Gastroesophageal sphincter (tissue), 4 donors: ENCODE measurements around the gene ZBTB21. TPM values are rescaled to one million over a fixed set of nuclear protein-coding genes. Genes with fewer than 3 reads are reported as not detected.
"Not testable (repeated sequence)": the region's sequence is repeated elsewhere in the genome, so short reads cannot be mapped to it uniquely, and the experiment has no call there.

Experiments
- ATAC-seq: fragments of 150-250 bp; one replicate; pipeline ENCODE4 v1.9.1; 2016; ENCODE audit warnings: mild to moderate bottlenecking, moderate library complexity
- H3K27ac ChIP-seq, 4 donors: fragments of 200-600 bp; sonication (generic) in 3 of 4; 1 replicate in 3 of 4; 2 replicates in 1 of 4; pipeline ENCODE4 v1.5.1; 2016 to 2019
- H3K27me3 ChIP-seq: fragments of 200-600 bp; sonication (generic); one replicate; pipeline ENCODE4 v1.5.1; 2019
- H3K36me3 ChIP-seq, 2 donors: fragments of 200-600 bp; sonication (generic); one replicate each; pipeline ENCODE4 v1.5.1; 2019; ENCODE audit warnings: control low read depth in 1 of 2
- H3K4me1 ChIP-seq, 3 donors: fragments of 200-600 bp; sonication (generic); 1 replicate in 2 of 3; 2 replicates in 1 of 3; pipeline ENCODE4 v1.5.1; 2016 to 2019; ENCODE audit warnings: control low read depth in 2 of 3
- H3K4me3 ChIP-seq, 2 donors: fragments of 200-600 bp; sonication (generic); one replicate each; pipeline ENCODE4 v1.5.1; 2019; ENCODE audit warnings: mild to moderate bottlenecking in 1 of 2, moderate library complexity in 1 of 2
- H3K9me3 ChIP-seq, 3 donors: fragments of 200-600 bp; sonication (generic); one replicate each; pipeline ENCODE4 v1.5.1; 2017 to 2019; ENCODE audit warnings: control low read depth in 2 of 3
- EP300 ChIP-seq: sonication (generic); formaldehyde crosslinking; IDR thresholded peaks from one replicate; pipeline ENCODE4 v1.6.1; 2017; ENCODE audit warnings: antibody characterized with exemption, mild to moderate bottlenecking
- POLR2A ChIP-seq, 2 donors: fragments of 450-650 bp; IDR thresholded peaks; one replicate each; pipeline ENCODE4 v1.6.1; 2017; ENCODE audit warnings: antibody characterized with exemption in 2 of 2, mild to moderate bottlenecking in 2 of 2, moderate library complexity in 1 of 2
- POLR2AphosphoS5 ChIP-seq: sonication (generic); formaldehyde crosslinking; IDR thresholded peaks from one replicate; pipeline ENCODE4 v1.6.1; 2017; ENCODE audit warnings: antibody characterized with exemption
- WGBS, 2 donors: methylation state at CpG; one replicate each; pipeline ENCODE4 v1.1.5; 2018; ENCODE audit warnings: low coverage in 1 of 2; 5-methylcytosine and 5-hydroxymethylcytosine counted together
- total RNA-seq, 4 donors: library from RNA; depleted of rRNA; stranded (reverse); fragments of >200 nt; gene quantifications; one replicate each; pipeline ENCODE4 v1.1.0, GENCODE V29; 2016
- TF ChIP-seq, protein P1 (sequence below), 4 experiments: fragments of 200-600 bp in 2 of 4; fragments of 450-650 bp in 2 of 4; sonication (generic) in 1 of 4; IDR thresholded peaks; one replicate each; pipeline ENCODE4 v1.5.1; 2017 to 2019; ENCODE audit warnings: antibody characterized with exemption in 4 of 4, mild to moderate bottlenecking in 2 of 4, moderate library complexity in 2 of 4

ZBTB21 gene
- total RNA-seq, 4 donors from 2014 or later = 6.6 to 14.1 (median 9.4) TPM

GRCh38 chr21:42000908-42001307 lies 9.3 kb downstream of the ZBTB21 start:
- Histone ChIP-seq H3K27me3 (no peaks in the 10 kb centered on the region), H3K4me3 (no peak overlapping the region), H3K27ac (no peak overlapping the region), H3K36me3 (peaks cover 0 to 46% of the 10 kb centered on the region in 2 donors), H3K9me3 (no peaks in the 10 kb centered on the region), H3K4me1 (no peaks in the 10 kb centered on the region)
- TF ChIP-seq POLR2AphosphoS5 (no peak), EP300 (no peak), POLR2A (IDR thresholded peaks at IDR 0.05) (no peak)
- TF ChIP-seq, protein P1, sequence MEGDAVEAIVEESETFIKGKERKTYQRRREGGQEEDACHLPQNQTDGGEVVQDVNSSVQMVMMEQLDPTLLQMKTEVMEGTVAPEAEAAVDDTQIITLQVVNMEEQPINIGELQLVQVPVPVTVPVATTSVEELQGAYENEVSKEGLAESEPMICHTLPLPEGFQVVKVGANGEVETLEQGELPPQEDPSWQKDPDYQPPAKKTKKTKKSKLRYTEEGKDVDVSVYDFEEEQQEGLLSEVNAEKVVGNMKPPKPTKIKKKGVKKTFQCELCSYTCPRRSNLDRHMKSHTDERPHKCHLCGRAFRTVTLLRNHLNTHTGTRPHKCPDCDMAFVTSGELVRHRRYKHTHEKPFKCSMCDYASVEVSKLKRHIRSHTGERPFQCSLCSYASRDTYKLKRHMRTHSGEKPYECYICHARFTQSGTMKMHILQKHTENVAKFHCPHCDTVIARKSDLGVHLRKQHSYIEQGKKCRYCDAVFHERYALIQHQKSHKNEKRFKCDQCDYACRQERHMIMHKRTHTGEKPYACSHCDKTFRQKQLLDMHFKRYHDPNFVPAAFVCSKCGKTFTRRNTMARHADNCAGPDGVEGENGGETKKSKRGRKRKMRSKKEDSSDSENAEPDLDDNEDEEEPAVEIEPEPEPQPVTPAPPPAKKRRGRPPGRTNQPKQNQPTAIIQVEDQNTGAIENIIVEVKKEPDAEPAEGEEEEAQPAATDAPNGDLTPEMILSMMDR (IDR thresholded peaks at IDR 0.05) = no peak
- 93% methylated on average over 4 of the region's 4 CpGs for WGBS, 2 donors
- ATAC-seq = no peak

DNA sequence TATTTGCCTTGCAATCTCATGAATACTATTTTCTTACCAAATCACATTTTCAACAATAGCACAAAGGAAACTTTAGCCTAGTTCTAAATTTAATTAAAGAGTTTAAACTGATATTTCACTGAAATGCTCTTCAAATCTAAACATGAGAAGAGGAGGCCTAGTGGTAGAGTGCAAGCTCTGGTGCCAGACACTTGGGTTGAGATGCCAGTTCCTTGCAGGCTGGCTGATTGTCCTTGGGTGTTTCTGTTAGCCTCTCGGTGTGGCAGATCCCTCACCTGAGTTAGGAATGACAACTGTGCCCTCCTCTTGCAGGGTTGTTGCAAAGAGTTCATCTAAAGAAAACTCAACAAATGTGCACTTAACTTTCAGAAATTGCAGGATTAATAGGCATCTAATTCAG lies 12.5 kb downstream of the ZBTB21 start:
- H3K36me3 ChIP-seq = peaks cover 0 to 61% of the 10 kb centered on the region in 2 donors
- ATAC-seq = no peak
- 100% methylated on average over 1 of the region's 1 CpG; no CpG with 5 or more reads in 1 of the 2 donors for WGBS, 2 donors
- H3K4me1 ChIP-seq = no peaks in the 10 kb centered on the region
- no peak overlapping the region for H3K27ac ChIP-seq
- H3K27me3 ChIP-seq = no peaks in the 10 kb centered on the region
- H3K4me3 ChIP-seq = no peak overlapping the region
- no peak for TF ChIP-seq EP300
- TF ChIP-seq POLR2A (IDR thresholded peaks at IDR 0.05) = no peak
- no peak for TF ChIP-seq POLR2AphosphoS5
- TF ChIP-seq, protein P1 (IDR thresholded peaks at IDR 0.05) = no peak
- H3K9me3 ChIP-seq = no peaks in the 10 kb centered on the region

DNA sequence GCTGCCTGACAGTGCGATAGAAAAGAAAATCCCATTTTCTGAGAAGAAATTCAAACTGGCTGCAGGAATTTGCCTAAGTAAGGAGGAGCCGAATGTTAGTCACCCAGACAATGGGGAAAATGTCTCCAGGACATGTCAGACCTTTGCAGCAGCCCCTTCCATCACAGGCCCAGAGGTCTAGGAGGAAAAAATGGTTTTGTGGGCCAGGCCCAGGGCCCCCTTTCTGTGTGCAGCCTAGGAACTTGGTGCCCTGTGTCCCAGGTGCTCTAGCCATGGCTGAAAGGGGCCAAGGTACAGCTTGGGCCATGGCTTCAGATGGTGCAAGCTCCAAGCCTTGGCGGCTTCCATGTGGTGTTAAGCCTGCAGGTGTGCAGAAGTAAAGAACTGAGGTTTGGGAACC lies 14.6 kb downstream of the ZBTB21 start:
- 92 to 94% methylated on average over 2 of the region's 3 CpGs for WGBS, 2 donors
- Histone ChIP-seq H3K27ac (no peak overlapping the region), H3K9me3 (no peaks in the 10 kb centered on the region), H3K36me3 (peaks cover 0 to 60% of the 10 kb centered on the region in 2 donors), H3K4me1 (no peaks in the 10 kb centered on the region), H3K27me3 (no peaks in the 10 kb centered on the region), H3K4me3 (no peak overlapping the region)
- no peak for ATAC-seq
- TF ChIP-seq, protein P1 (IDR thresholded peaks at IDR 0.05) = no peak
- no peak for TF ChIP-seq POLR2AphosphoS5
- no peak for TF ChIP-seq POLR2A (IDR thresholded peaks at IDR 0.05)
- TF ChIP-seq EP300 = no peak

- 100% methylated on average over 1 to 2 of the region's 5 CpGs for WGBS, 2 donors
- H3K4me3 ChIP-seq, H3K4me1 ChIP-seq, H3K27ac ChIP-seq, ATAC-seq, H3K27me3 ChIP-seq, H3K9me3 ChIP-seq: not testable (repeated sequence)
- H3K36me3 ChIP-seq = peaks cover 0 to 56% of the 10 kb centered on the region in 2 donors
These were observed 15.5 kb downstream of the ZBTB21 start for GRCh38 chr21:41994613-41995012.

- no peaks in the 10 kb centered on the region for H3K27me3 ChIP-seq
- 20 to 59% methylated on average over 6 of the region's 6 CpGs for WGBS, 2 donors
- H3K36me3 ChIP-seq = peaks cover 0 to 58% of the 10 kb centered on the region in 2 donors
- H3K9me3 ChIP-seq = no peaks in the 10 kb centered on the region
- peak; percentile 20 for TF ChIP-seq POLR2AphosphoS5
- TF ChIP-seq, protein P1 (IDR thresholded peaks at IDR 0.05) = no peak
- peak; percentile 66 for ATAC-seq
- no peaks in the 10 kb centered on the region for H3K4me1 ChIP-seq
- H3K27ac ChIP-seq = no peak overlapping the region
- no peak overlapping the region for H3K4me3 ChIP-seq
These were observed 16.4 kb downstream of the ZBTB21 start for GRCh38 chr21:41993744-41994143.
